IMR-90 (cell line): Measurements from ENCODE around the gene GNAI3.

Experiments
- BHLHE40 ChIP-seq: fragments of 150-350 bp; IDR thresholded peaks from 2 replicates; pipeline ENCODE4 v1.6.1; 2016; ENCODE audit warnings: mild to moderate bottlenecking, low read depth, low read length
- CEBPB ChIP-seq: IDR thresholded peaks from 2 replicates; pipeline ENCODE4 v1.6.1; 2012; ENCODE audit warnings: low read depth, low read length, improper control_type of control experiment
- CHD1 ChIP-seq: IDR thresholded peaks from 2 replicates; pipeline ENCODE4 v1.6.1; 2012; ENCODE audit warnings: low read depth, low read length, improper control_type of control experiment
- FOS ChIP-seq: fragments of 150-350 bp; IDR thresholded peaks from 2 replicates; pipeline ENCODE4 v1.6.1; 2016; ENCODE audit warnings: low read depth, low read length
- MAFK ChIP-seq: IDR thresholded peaks from 2 replicates; pipeline ENCODE4 v1.6.1; 2012; ENCODE audit warnings: low read depth, low read length, improper control_type of control experiment
- MXI1 ChIP-seq: IDR thresholded peaks from 2 replicates; pipeline ENCODE4 v1.6.1; 2012; ENCODE audit warnings: low read depth, mild to moderate bottlenecking, low read length, moderate library complexity, borderline replicate concordance
- NFE2L2 ChIP-seq: fragments of 150-350 bp; IDR thresholded peaks from 2 replicates; pipeline ENCODE4 v1.6.1; 2016; ENCODE audit warnings: low read depth, mild to moderate bottlenecking, low read length
- POLR2A ChIP-seq: IDR thresholded peaks from 2 replicates; pipeline ENCODE4 v1.6.1; 2012; ENCODE audit warnings: mild to moderate bottlenecking, low read depth, low read length
- RAD21 ChIP-seq: IDR thresholded peaks from 2 replicates; pipeline ENCODE4 v1.6.1; 2012; ENCODE audit warnings: low read length, improper control_type of control experiment
- RCOR1 ChIP-seq: IDR thresholded peaks from 2 replicates; pipeline ENCODE4 v1.6.1; 2012; ENCODE audit warnings: mild to moderate bottlenecking, low read length, improper control_type of control experiment; ENCODE audit not compliant: insufficient replicate concordance
- RFX5 ChIP-seq: IDR thresholded peaks from 2 replicates; pipeline ENCODE4 v1.8.0; 2012; ENCODE audit warnings: low read depth, mild to moderate bottlenecking, low read length, moderate library complexity
- SMC3 ChIP-seq: fragments of 150-350 bp; IDR thresholded peaks from 2 replicates; pipeline ENCODE4 v1.6.1; 2016; ENCODE audit warnings: low read depth, mild to moderate bottlenecking, antibody characterized with exemption, low read length, moderate library complexity
- TF ChIP-seq, protein P1 (sequence below): conservative IDR thresholded peaks from 2 replicates; pipeline ENCODE4 v1.5.1; 2012; ENCODE audit warnings: mild to moderate bottlenecking, low read depth, low read length, improper control_type of control experiment
- TF ChIP-seq, protein P2 (sequence below): fragments of 150-350 bp; IDR thresholded peaks from 2 replicates; pipeline ENCODE4 v1.6.1; 2017; ENCODE audit warnings: mild to moderate bottlenecking, antibody characterized with exemption, low read length, low read depth

DNA sequence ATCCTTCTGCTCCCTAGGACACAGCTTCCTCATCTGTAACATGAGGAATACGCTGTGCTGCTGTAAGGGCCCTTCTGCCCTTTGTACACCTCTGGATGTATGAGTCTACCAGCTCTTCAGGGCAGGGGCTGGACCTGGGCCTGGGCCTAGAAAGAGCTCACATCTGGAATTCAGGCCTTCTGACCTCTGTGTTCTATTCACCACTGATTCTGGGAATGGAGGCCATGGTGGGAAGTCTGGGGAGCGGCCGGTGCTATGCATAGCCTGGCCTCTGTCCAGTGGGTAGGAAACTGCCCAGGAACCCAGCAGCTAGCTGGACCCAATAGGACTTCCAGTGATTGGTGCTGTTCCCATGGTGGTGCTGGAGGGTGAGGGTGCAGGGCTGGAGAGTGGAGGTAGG is 19.7 kb upstream of the GNAI3 start:
- TF ChIP-seq, protein P1, sequence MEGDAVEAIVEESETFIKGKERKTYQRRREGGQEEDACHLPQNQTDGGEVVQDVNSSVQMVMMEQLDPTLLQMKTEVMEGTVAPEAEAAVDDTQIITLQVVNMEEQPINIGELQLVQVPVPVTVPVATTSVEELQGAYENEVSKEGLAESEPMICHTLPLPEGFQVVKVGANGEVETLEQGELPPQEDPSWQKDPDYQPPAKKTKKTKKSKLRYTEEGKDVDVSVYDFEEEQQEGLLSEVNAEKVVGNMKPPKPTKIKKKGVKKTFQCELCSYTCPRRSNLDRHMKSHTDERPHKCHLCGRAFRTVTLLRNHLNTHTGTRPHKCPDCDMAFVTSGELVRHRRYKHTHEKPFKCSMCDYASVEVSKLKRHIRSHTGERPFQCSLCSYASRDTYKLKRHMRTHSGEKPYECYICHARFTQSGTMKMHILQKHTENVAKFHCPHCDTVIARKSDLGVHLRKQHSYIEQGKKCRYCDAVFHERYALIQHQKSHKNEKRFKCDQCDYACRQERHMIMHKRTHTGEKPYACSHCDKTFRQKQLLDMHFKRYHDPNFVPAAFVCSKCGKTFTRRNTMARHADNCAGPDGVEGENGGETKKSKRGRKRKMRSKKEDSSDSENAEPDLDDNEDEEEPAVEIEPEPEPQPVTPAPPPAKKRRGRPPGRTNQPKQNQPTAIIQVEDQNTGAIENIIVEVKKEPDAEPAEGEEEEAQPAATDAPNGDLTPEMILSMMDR: no peak
- TF ChIP-seq MXI1: no peak
- TF ChIP-seq CEBPB: no peak
- no peak for TF ChIP-seq BHLHE40
- no peak for TF ChIP-seq POLR2A
- no peak for TF ChIP-seq NFE2L2
- TF ChIP-seq, protein P2, sequence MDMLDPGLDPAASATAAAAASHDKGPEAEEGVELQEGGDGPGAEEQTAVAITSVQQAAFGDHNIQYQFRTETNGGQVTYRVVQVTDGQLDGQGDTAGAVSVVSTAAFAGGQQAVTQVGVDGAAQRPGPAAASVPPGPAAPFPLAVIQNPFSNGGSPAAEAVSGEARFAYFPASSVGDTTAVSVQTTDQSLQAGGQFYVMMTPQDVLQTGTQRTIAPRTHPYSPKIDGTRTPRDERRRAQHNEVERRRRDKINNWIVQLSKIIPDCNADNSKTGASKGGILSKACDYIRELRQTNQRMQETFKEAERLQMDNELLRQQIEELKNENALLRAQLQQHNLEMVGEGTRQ: no peak
- no peak for TF ChIP-seq RFX5
- no peak for TF ChIP-seq FOS
- no peak for TF ChIP-seq RAD21
- TF ChIP-seq SMC3: no peak
- no peak for TF ChIP-seq RCOR1
- TF ChIP-seq MAFK: no peak
- no peak for TF ChIP-seq CHD1
